Amniotic stem cell (primary cell): ENCODE measurements around the gene ZNF592.

Experiments used
- DNase-seq: peaks from one replicate; lab custom pipeline; 2025; lab: John Stamatoyannopoulos, UW

Gene ZNF592

GRCh38 chr15:84811151-84811550 is 62.8 kb downstream of the ZNF592 start:
- DNase-seq: no peak

GRCh38 chr15:84811828-84812227 is 63.4 kb downstream of the ZNF592 start:
- DNase-seq: no peak

GRCh38 chr15:84812842-84813241 is 64.5 kb downstream of the ZNF592 start:
- DNase-seq: no peak

GRCh38 chr15:84813435-84813834 is 65.0 kb downstream of the ZNF592 start:
- no peak for DNase-seq

GRCh38 chr15:84813931-84814330 is 65.5 kb downstream of the ZNF592 start:
- DNase-seq: no peak

- no peak for DNase-seq
These were observed 66.5 kb downstream of the ZNF592 start for GRCh38 chr15:84814916-84815315.

DNA sequence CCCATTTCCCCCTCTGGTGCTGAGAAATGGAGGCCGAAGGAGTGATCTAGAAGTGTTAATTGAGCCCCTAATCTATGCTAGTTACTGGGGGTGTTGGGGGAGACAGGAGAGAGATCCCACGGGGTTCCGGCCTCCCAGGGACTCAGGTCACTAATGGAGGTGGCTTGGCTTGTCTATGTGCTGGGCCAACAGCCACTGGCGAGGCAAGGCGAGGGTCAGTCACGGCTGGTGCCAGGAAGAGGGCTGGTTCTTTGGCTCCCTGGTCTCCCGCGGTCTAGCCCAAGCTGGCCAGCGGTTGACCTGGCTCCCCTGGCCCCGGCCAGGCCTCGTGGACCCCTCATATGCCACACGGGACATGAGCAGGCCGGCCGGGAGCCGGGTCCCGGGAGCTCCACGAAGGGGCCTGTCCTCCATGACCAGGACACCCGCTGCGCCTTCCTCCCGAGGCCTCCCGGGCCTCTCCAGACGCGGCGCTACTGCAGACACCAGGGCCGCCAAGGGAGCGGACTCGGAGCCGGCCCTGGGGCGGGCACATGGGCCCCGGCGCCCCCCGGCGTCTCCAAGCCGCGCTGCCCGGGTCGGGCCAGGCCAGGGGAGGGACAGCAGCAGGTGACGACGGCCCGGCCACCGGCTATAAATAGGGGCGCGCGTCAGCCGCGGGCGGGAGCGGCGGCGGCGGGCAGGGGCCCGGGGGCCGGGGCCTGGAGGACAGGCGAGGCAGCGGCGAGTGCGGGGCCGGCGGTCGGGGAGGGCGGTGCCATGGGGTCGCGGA is 68.5 kb downstream of the ZNF592 start, which contains the start of gene ALPK3:
Gene ALPK3 (plus strand): TSS at position 663 of the 772 bp plus-strand sequence. CDS start 97 bp downstream, at position 760.
- no peak for DNase-seq

- no peak for DNase-seq
These were observed 69.2 kb downstream of the ZNF592 start for GRCh38 chr15:84817466-84818081.

DNA sequence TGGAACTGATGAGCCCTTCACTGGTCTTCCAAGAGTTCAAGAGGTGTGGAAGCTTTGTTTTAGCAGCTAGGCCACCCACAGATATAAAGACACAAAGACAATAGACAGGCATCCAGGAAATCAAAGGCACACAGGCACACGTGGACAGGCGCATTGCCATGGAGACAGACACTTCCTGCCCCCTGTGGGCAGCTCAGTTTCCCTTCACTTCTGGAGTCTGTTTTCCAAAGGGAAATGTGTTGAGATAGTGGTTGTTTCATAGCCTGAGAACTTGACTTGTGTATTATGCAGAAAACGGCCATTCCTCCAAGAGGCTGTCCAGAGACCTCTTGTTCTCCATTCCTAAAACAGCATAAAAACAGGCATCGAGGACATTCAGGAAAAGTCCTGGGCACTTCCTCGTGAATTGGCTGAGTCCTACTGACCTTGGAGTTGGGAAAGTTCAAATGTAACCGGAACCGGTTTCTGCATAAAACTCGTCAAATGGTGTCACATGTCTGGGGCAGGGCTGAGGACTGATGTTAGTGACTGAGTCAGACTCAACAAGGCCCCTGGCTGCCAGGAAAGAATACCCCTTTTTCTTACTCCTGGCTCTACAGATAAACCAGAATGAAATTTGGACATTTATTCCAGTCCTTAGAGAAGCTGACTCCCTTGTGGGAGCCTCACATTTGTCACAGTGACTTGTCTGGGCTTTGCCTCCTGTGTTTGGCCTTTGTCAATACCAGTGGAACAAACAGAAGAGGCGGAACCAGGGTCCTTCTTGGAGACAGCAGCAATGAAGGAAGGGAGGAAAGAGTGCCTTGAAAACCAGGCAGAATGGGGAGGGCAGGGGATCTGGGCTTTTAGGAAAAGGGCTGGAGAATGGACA is 70.1 kb downstream of the ZNF592 start:
- no peak for DNase-seq

- no peak for DNase-seq
These were observed 70.9 kb downstream of the ZNF592 start for GRCh38 chr15:84819291-84819768.

DNA sequence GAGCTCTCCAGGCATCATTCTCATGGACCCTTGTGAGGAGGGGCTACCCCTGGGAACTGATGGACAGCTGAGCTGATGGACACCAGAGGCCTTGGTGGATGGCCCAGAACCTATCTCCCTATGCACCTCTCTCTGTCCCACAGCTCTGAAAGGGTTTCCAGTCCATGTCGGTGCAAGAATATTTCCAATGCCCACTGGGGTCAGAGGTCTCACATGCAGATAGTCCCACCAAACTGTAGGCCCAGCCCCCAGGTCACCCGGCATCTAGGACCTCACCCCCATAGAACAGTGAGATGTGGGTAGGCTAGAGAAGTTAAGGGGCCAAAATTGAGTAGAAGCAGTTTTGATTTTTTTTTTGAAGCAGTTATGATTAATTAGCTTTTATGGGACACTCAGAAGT is 71.4 kb downstream of the ZNF592 start:
- DNase-seq: no peak

- no peak for DNase-seq
These were observed 73.2 kb downstream of the ZNF592 start for GRCh38 chr15:84821501-84822021.

GRCh38 chr15:84822653-84823281 is 74.4 kb downstream of the ZNF592 start:
- DNase-seq: no peak

- no peak for DNase-seq
These were observed 75.0 kb downstream of the ZNF592 start for GRCh38 chr15:84823282-84823878.

DNA sequence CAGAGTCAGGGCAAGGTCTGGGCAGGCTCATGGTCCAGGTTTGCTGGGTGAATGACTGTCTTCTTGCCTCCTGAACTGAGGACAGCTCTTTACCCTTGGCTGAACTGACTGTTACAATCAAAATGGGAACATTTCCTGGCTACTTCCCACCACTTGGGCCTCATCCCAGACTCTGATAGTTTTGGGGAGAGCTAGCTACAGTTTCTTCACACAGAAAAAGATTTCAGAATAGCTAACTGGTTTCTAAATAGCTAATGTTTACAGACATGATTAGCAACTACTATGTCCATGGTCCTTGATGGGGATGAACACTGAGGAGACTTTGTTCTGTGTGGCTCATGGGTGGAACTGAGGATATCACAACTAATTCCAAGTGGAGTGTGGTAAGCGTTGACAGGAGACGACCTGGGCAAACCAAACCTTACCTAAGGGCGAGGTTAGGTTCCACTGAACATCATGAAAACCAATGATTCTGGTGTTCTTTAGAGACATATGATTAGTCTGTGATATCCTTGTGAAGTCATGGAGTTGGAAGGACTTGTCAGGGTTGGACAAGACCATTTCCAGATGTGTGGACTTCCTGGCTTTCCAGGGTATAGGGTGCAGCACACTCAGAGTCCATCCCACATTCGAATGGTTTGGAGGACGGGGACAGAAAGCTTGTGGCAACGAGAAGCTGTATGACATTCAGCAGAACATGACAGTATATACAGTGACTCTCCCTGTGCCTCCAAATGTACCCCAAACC is 76.0 kb downstream of the ZNF592 start:
- no peak for DNase-seq

DNA sequence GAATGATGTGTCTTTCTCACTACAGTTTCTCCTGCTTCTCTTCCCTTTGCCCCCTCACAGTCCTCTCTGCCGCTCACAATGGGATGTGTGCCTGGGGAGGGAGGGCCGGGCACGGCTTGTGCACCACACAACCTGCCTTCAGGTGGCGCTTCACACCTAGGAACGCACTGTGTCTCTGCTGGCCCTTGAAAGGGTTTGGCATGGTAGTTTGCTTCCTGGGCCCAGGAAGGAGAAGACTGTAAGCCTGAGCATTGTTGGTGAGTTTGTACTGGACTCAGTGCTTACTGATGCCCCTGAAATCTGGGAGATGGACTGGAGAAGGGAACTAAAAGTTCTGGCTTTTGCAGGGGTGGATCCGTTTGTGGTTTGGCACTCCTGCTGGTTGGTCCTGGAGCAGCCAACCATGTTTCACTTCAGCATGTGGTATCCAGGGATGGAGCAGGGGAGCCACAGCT is 78.0 kb downstream of the ZNF592 start:
- no peak for DNase-seq

- no peak for DNase-seq
These were observed 78.9 kb downstream of the ZNF592 start for GRCh38 chr15:84827246-84827645.

DNA sequence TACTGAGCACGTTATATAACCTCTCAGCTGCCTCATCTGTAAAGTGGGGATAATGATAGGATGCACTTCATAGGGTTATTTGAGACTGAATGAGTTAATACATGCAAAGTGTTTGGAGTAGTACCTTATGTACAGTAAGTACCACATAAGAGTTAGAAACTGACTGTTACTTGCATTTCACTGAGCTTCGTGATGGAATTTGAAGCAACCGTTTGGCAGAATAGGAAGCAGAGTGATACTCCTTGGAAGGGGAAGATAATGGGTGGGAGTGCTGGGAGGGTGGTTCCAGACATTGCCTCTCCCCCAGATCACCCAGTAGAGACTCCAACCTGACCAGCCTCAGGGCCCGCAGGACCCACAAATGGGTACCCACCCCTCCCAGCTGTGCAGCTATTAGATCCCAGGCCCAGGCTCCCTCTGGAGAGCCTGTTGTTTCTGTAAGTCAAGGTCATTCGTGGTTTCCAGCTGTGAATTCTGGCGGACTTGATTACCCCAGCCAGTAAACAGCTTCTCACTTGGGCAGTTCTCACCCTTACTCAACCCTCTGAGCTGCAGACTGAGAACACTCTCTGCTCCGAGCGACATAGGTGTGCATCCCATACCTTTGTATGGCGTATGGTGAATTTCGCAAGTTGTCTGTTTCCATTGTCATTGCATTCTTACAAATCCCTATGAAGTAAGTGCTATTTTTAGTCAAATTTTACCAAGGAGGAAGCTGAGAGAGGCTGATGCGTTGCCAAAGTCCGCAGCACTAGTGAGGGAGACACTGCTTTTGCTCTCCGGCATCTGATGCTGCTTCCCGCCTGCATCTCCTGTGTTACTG is 79.9 kb downstream of the ZNF592 start:
- DNase-seq: no peak

GRCh38 chr15:84829428-84829827 is 81.0 kb downstream of the ZNF592 start:
- DNase-seq: no peak

GRCh38 chr15:84830036-84830435 is 81.6 kb downstream of the ZNF592 start:
- no peak for DNase-seq
